HG03558 (cell line): ENCODE data around the gene MORN1.

Source experiments
- ATAC-seq: cut with Tn5 transposase; IDR thresholded peaks from one replicate; pipeline ENCODE4 v1.9.1; 2021; ENCODE audit warnings: moderate number of reproducible peaks; ENCODE audit not compliant: unreplicated experiment; ENCODE audit errors: extremely low read depth

Gene MORN1

DNA sequence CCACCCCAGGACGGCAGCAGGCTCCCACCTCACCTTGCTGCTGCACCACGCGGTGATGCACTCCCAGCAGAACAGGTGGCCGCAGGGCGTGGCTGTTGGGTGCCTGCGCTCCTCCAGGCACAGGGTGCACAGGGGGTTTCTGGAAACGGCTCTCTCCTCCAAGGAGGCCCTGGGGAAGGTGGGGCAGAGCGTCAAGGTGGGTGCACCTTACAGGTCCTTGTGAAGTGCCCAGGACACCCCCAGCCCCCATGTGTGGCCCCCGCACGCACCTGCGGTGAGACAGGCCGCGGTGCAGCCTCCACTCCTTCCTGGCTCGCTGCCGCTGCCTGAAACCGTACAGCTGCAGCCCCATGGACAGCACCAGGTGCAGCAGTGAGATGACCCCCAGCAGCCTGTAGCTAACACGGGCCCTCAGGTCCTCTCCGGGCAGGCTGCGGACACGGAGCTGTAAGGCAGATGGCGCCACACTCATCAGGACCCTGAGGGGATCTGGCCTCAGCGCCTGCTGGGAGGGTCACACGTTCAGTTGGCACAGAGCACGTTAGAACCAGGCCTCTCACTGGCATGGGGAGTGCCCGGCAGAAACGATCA, 15.2 kb upstream of the MORN1 start:
- no peak for ATAC-seq

DNA sequence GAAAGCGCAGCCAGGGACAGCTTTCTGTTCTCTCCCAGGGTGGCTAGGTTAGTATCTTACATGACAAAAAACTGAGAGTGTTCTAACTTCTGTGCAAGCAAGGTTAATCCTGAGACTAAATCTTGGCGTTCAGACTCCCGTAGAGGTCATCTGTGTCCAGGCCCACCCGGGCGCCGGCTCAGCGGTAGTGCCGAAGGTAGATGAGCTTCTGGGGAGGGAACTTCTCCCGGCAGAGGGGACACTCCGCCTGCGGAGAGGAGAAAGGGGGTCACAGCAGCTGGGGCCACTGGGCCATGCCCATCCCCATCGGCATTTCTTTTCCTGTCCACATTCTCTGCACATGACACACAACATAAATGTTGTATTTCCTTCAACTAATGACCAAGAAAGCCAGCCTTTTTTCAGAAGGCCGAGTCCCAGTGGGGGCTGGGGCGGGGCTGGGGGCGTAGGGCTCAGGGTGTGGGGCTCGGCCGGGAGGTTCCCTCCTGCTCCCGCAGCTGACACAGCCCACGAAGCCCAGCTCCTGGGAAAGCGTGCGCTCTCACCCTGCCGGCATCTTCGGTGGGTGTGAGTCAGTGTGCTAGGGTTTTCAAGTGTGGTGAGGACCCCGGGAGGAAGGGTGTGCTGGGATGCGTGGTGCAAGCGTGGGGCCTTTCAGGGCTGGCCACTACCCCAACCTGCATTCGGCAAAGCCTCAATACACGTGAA, 14.4 kb upstream of the MORN1 start:
- ATAC-seq, result no peak

DNA sequence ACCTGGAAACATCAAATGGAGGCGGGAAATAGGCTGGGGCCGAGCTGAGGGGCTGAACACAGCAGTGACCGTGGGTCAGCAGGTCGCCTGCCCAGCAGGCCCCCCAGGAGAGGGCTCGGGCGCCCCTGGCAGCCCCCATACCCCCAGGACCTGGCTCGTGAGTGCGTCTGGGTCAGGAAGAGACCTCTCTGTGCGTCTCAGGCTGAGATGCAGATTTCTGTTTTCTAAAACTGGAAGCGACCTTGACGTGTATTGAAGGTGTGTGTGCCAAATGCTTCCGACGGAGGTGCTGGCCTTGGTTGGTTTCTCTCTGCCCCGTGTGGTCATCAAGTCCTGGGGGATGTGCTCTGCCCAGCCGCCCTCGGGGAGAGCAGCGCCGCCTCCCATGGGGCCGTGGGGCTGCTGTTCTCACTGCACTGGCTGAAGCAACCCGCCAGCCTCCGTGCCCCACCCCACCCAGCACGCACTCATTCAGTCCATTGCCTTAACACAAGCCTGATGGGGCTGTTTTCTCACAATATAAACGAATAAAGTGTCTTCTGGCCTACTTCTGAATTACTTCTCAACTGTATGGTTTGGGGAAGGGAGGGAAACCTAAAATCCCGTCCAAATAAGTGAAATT, 13.6 kb upstream of the MORN1 start:
- ATAC-seq, result no peak

DNA sequence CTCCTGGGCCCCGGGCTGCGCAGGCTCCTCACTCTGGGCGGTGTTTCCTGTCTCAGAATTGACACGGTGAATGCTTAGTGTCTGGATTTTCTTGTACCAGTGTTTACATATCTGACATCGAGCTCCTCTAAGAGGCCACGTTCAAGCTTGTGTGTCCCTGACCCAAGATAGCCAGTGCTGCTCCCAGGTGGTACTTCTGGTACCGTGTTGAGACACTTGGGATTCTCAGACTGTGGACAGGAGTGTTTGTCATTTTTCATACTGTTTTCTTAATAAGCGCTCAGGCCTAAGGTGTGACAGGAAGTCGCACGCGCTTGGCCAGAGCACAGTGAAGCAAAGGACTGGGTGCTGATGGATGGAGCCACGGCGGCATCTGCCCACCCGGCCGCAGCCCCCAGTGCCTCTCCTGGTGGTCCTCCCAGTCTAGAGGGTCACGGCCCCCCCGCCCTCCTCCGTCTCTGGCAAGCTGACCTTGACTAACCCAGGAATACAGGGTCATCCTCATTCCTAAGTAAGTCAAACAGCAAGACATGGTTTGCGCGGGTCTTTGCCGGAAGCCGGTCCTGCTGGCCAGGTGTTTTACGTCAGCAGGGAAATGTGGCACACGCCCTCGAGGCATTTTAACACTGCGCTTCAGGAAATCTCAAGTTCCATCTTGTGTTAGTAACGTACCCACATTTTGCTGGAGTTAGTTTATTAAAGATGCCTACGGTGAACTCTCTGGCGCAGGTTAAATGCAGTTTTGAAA, 13.0 kb upstream of the MORN1 start:
- ATAC-seq, result no peak

DNA sequence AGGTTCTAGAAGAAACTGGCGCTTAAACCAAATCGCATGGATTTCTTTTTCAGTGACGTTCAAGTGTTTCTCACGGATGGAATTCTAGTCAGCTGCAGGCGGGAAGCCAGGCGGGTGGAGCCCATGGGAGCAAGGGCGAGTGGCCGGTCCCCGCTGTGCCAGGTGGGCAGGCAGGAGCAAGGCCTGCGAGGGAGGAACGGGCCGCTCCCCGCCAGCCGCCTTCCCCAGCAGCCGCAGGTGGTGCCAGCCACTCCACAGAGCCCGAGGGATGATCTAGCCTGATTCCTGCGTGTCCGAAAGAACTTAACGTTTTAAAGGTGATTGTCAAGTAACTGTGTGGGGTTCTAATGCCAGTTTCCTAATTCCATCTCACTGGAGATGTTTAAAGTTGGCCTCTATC, 11.9 kb upstream of the MORN1 start:
- no peak for ATAC-seq

DNA sequence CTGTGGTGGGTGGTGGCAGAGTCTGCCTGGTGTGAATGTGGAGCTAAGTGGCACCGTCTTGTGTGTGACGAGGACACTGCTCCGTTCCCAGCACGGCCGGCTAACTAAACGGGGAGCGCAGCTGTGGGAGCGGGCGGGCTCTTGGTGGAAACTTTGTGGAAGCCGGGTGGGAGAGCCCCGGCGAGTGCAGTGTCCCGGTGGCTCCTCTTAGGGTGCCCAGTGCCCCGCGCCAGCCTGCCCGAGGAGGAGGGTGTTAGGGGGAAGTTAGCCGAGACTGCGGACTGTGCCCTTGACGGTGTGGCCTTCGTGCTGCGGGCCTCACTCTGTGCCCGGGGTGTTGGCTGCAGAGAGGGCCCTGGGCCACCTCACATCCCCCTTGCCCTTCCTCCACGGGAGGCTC, 11.1 kb upstream of the MORN1 start:
- no peak for ATAC-seq

DNA sequence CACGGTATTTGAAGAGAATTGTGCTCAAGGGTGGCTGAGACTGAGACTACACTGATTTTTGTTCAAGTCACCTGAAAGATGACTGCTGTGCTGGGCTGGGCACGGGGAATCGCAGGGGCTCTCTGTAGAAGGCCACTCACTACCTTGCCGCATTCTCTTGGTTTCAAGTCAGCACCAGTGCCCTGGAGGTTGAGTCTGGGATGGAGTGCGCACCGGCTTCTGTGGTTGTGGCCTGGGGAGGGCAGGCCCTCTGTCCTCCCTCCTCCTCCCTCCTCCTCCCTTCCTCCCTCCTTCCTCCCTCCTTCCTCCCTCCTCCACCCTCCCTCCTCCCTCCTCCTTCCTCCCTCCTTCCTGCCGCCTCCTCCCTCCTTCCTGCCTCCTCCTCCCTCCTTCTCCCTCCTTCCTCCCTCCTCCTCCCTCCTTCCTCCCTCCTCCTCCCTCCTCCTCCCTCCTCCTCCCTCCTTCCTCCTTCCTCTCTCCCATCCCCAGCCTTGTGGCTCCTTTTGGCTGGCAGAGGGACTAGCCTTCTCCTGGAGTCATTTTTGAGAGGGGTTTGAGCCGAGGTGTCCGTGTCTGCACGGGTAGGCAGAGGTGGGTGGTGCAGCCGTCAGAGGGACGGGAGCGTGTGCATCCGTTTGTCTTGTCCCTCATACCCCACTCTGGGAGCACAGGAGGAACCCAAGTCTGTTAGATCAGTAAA, 9.7 kb upstream of the MORN1 start:
- ATAC-seq, result no peak

DNA sequence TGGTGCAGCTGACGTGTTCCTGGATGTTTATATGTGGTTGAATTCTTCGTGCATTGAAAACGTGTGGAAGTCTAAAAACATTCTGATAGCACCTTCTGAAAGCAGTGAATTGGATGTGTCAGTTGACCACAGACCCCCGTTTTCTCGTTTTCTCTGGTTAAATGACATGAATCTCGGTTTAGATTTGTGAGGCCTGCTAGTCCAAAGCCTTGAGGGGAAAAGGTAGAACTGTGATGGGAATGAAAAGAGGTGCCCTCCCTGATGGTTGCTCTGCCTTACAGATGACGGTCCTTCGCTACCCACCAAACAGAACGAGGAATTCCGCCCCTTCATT, 9.2 kb upstream of the MORN1 start:
- ATAC-seq, result no peak

DNA sequence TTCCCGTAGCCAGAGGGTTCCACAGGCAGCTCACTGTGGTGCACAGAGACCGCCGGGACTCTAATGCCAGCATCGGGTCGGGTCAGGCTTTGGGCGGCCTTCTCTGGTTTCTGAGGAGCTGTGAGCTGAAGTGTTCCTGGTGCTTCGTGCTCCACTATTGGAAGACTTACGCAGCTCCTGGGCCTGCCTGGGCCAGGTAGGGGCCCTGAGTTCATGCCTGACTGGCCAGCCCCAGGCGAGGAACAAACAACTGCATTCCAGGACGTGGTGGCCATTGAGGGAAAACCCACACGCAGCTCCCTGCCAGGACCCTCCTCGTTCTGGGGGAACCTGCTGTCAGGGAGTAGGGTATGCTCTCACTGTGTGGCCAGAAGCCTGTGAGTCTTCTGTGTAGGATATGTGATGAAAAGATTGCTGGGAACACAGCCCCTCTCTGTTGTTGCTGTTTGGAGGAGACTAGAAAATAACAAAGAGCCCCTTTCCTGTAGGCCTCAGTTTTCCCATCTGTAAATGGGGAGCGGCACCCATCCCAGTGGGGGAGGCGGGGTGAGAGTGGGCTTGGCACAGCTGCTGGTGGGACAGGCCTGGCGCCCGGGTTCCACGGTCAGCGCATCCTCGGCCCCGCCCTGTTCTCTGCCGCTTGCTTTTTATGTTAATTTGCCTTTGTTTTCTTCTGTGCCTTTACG, 8.7 kb upstream of the MORN1 start:
- no peak for ATAC-seq

DNA sequence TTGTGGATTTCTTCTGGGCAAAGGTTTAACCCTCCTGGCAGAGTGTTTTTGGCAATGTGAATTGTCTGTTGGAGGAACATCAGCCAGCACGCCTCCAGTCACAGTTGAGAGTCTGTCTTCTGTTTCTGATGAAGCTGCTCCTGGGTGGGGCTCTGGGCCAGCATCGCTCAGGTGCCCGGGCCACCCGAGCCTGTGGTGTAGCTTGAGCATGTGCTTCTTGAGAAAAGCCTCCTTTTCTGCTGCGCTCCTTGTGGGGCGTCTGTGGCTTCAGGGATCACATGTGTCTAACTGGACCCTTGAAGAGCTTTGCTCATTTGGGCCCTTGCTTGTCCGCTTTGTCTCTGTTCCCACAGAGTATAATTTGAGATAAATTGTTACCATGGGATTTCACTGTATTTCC, 7.5 kb upstream of the MORN1 start:
- no peak for ATAC-seq

DNA sequence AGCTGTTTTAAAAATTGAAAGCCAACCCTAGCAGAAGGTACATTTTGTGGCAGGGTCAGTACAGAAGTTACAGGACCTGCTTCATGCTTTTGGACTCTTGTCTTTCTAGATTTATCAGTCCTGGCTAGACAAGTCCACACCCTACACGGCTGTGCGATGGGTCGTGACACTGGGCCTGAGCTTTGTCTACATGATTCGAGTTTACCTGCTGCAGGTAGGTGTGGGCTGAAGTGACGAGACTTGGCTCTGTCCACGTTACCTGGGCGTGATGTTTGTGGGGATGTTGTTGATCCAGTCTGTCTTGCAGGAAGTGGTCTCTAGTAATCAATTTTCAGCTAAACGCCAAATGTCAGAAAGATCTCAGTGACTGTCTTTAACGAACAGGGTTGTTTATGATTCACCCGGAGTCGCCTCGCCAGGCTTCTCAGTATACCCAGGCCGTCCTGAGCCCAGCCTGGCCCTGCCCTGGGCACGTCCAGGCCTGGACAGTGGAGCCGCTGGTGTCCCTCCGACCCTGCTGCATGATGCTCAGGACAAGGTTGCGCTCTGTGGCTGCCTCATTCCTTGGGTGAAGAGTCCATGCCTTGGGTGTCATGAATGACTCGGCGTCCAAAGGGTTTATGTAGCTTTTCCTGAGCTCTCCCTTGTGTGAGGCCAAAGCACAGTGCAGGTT, 5.8 kb upstream of the MORN1 start:
- ATAC-seq, result no peak

DNA sequence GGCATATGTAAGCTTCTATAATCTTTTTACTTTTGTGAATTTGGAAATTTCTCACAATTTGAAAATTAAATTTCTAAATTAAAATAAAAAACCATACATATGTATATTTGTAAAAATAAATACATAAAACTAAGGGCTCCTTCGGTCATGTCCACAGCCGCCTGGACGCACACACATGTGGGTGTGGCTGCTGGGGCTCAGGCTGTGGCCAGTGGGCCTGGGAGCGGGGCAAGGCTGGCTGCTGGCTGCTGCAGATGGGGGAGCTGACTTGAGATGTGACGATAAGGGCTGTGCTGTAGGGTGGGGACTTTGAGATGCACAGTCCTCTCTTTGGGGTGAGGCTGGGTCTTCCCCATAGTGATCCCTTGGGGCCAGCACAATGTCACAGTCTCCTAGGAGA, 5.1 kb upstream of the MORN1 start:
- ATAC-seq, result no peak

DNA sequence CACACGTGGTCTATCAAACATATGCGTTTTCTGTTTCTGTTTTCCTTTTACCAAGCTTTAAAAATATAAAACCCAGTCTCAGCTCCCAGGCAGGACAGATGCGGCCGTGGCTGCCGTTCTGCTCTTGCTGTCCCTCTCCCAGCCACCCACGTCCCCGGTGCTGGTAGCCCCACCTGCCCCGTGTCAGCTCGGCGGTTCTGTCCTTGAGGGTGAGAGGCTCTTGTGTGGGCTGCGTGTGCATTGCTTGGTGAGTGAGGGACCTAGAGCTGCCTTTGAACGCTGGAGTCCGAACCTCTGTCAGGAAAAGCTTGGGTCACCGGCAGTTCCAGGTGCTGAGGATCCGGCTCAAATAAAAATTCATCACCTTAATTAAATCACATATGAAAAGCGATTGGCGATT, 4.7 kb upstream of the MORN1 start:
- ATAC-seq, result no peak

DNA sequence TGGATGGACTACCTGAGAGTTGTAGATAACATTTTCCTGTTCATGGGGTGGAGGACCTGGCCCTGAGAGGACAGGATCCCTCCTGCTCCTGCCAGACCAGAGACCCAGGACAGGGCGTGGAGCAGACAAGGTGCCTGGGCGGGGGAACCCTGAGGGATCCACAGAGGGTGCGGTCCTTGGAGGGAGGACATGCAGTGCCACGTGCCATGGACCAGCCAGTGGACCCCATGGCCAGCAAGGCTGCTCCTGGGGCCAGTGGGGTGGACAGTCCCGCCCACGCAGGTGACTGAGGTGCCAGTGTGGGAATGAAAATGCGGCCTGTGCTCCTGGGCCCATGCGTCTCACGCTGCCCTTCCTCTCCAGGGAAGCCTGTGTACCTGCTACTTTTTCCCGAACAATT, 3.9 kb upstream of the MORN1 start:
- ATAC-seq, result no peak

DNA sequence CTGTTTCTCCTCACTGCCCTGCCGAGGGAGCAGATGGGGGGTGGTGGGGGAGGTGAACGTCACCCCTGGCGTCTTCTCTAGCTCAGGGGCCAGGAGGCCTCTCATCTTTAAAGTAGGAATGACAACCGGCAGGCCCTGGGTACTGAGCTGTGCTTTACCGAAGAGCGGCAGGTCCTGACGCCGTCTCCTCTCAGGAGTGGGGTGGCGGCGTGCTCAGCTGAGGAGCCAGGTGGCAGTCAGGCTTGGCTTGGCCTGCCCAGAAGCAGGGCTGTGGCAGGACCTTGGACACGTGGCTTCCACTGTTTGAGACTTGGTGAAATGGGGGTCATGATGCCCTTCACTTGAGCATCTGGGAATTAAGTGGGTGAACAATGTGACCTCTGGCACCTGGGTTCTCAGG, 3.4 kb upstream of the MORN1 start:
- ATAC-seq, result no peak

DNA sequence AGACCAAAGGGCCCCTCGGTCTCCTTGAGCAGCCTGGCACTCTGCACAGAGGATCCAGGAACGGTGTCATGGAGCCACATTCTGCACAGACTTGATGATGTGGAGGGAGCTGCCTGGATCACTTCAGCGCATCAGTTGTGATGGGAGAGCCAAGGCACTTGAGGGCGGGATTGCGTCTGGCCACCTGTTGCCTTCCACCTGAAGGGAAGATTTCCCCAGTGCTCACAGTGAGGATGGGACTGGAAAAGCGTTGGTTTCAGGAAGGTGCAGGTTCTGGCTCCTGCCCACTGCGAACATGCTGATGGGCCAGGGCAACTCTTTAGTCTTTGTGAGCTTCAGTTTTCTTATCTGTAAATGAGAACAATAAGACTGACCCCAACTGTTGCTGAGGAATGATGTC, 2.9 kb upstream of the MORN1 start:
- no peak for ATAC-seq

DNA sequence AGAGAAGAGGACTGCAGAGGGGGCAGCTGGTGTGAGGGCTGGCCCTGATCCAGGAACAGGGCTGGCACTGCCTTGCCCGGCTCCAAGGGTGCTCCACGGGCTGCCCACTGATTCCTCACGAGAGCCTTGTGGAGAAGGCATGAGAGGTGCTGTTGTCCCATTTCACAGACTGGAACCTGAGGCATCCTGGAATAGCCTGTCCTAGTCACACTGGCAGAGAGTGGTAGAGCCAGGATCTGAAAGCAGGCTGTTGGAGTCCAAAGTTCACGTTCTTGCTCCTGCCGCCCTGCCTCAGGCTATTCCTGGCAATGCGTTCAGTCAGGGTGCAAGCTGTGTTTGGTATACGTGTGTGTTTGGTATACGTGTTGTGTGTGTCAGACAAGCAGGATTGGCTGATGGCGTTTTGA, 2.1 kb upstream of the MORN1 start:
- no peak for ATAC-seq

DNA sequence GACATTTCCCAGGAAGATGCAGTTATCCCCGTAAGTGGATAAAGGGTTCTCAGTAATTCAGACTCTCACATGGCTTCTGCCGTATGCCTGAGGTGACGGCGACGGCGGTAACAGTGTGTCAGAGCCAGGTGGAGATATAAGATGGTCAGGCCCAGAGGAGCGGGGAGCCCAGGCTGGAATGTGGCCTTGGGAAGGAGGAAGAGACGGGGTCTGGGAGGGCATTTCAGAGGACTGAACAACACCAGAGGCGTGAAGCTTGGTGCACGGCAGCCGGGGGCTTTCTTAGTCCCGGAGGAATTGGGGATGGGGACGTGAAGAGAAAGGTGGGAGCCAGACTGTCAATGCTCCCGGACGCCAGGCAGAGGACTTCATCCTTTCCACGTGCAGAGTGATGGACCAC, 1.3 kb upstream of the MORN1 start:
- ATAC-seq, result no peak

DNA sequence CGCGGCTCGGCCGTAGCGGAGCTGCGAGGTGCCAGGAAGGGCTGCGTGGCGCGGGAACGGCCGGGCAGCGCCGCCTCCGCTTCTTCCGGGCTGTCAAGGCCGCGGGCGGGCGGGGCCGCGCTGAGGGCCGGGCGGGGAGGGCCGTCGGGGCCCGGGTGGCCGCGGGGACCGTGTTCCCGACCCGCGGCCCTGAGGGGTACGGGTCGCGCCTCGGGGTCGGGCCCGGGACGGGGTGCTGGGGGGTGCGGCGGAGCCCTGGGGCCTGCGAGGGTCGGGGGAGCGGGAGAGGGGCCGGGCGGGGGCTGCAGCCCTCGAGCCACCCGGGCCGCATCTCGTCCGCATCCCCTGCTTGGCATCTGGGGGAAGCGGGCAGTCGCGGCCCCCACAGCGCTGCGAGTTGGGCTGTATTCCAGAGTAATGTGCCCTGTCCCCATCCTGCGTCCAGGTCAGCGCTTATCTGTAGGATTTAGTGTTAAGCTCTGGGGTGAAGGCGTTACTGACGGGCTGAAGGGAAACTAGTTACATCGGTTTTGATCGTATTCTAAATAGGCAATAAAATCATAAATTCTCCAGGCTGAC, 666 bp upstream of the MORN1 start:
- peak; percentile 9 for ATAC-seq
